KMS-11 (cell line): ENCODE measurements around the gene SIL1.

Source experiments
- H2AFZ ChIP-seq: fragments of 200-600 bp; sonication (generic); 2 replicates; pipeline ENCODE4 v1.6.1; 2016; ENCODE audit warnings: antibody characterized with exemption, mixed run types, low read depth
- H3K27ac ChIP-seq: fragments of 200-600 bp; sonication (generic); 2 replicates; pipeline ENCODE4 v1.6.1; 2016; ENCODE audit warnings: mild to moderate bottlenecking, mixed run types
- H3K27me3 ChIP-seq: fragments of 200-600 bp; sonication (generic); 2 replicates; pipeline ENCODE4 v1.6.1; 2017; ENCODE audit warnings: mild to moderate bottlenecking, low read depth, mixed run types, moderate library complexity; ENCODE audit not compliant: insufficient read depth
- H3K36me3 ChIP-seq: fragments of 200-600 bp; sonication (generic); 2 replicates; pipeline ENCODE4 v1.6.1; 2017; ENCODE audit warnings: mild to moderate bottlenecking, mixed run types; ENCODE audit not compliant: insufficient read depth
- H3K4me1 ChIP-seq: fragments of 200-600 bp; sonication (generic); 2 replicates; pipeline ENCODE4 v1.6.1; 2016; ENCODE audit warnings: mild to moderate bottlenecking, low read depth, mixed run types; ENCODE audit not compliant: poor library complexity, severe bottlenecking
- H3K4me2 ChIP-seq: fragments of 200-600 bp; sonication (generic); 2 replicates; pipeline ENCODE4 v1.7.0; 2016; ENCODE audit warnings: mild to moderate bottlenecking, mixed run types
- H3K4me3 ChIP-seq: fragments of 200-600 bp; sonication (generic); IDR thresholded peaks from 2 replicates; pipeline ENCODE4 v1.6.1; 2017; ENCODE audit warnings: low read depth, low read length, mixed read lengths; ENCODE audit not compliant: insufficient read depth
- H3K79me2 ChIP-seq: fragments of 200-600 bp; sonication (generic); 2 replicates; pipeline ENCODE4 v1.6.1; 2016; ENCODE audit warnings: low read depth, mixed run types; ENCODE audit not compliant: insufficient read depth
- H3K9ac ChIP-seq: fragments of 200-600 bp; sonication (generic); 2 replicates; pipeline ENCODE4 v1.6.1; 2016; ENCODE audit warnings: mild to moderate bottlenecking, mixed run types
- H4K20me1 ChIP-seq: fragments of 200-600 bp; sonication (generic); 2 replicates; pipeline ENCODE4 v1.6.1; 2016; ENCODE audit warnings: mild to moderate bottlenecking, mixed run types; ENCODE audit not compliant: insufficient read depth
- TF ChIP-seq, protein P1 (sequence below): fragments of 200-600 bp; sonication (generic); conservative IDR thresholded peaks from 2 replicates; pipeline ENCODE4 v1.6.1; 2017; ENCODE audit warnings: low read depth, mild to moderate bottlenecking, antibody characterized with exemption, low read length, moderate library complexity, mixed read lengths

SIL1 gene

DNA sequence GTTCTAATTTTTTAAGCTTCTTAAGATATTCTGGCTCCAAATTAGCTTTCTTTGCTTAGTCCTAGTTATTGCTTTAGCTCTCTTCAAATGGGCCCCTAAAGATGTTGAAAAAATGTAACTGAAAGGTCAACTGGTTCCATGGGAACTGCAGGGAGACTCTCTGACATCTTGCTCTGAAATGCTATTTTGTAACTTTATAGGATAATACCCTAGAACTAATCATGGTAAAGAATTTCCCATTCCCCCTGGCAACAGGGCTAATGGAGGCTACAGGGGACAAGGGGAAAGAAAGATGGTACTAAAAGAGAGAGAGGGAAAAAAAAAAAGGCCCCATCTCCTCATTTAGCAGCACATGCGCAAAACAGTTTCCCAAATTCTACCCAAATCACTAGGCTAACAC is 39.4 kb downstream of the SIL1 start:
- Histone ChIP-seq H3K9ac (no peak overlapping the region), H3K36me3 (no peaks in the 10 kb centered on the region), H3K27ac (no peak overlapping the region), H3K79me2 (no peaks in the 10 kb centered on the region), H3K4me1 (no peaks in the 10 kb centered on the region), H3K4me3 (no peak overlapping the region), H3K4me2 (no peak overlapping the region), H4K20me1 (no peaks in the 10 kb centered on the region), H3K27me3 (no peaks in the 10 kb centered on the region), H2AFZ (no peak overlapping the region)
- TF ChIP-seq, protein P1, sequence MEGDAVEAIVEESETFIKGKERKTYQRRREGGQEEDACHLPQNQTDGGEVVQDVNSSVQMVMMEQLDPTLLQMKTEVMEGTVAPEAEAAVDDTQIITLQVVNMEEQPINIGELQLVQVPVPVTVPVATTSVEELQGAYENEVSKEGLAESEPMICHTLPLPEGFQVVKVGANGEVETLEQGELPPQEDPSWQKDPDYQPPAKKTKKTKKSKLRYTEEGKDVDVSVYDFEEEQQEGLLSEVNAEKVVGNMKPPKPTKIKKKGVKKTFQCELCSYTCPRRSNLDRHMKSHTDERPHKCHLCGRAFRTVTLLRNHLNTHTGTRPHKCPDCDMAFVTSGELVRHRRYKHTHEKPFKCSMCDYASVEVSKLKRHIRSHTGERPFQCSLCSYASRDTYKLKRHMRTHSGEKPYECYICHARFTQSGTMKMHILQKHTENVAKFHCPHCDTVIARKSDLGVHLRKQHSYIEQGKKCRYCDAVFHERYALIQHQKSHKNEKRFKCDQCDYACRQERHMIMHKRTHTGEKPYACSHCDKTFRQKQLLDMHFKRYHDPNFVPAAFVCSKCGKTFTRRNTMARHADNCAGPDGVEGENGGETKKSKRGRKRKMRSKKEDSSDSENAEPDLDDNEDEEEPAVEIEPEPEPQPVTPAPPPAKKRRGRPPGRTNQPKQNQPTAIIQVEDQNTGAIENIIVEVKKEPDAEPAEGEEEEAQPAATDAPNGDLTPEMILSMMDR, result no peak

DNA sequence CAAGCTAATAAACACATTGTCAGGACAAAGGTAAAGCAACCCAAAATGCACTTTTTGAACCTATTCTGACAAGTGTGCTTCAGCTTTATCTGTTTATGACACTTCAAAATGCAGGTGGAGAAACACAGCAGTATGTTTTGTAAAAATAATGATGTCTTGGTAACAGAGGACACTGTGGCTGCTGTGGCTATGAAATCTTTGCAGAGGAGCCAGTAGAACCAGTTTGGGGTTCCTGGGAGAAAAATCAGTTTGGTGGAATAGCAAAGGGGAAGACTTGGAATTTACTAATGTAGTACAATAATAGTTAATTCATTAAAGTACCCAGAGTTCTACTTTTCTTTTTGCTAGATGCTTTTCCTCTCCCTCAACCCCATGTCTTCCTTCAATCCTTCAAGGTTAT is 40.6 kb downstream of the SIL1 start:
- no peaks in the 10 kb centered on the region for H3K36me3 ChIP-seq
- H3K27ac ChIP-seq, result no peak overlapping the region
- no peaks in the 10 kb centered on the region for H4K20me1 ChIP-seq
- no peak overlapping the region for H3K9ac ChIP-seq
- H3K4me2 ChIP-seq, result no peak overlapping the region
- H3K27me3 ChIP-seq, result no peaks in the 10 kb centered on the region
- H2AFZ ChIP-seq, result no peak overlapping the region
- TF ChIP-seq, protein P1, result no peak
- no peaks in the 10 kb centered on the region for H3K4me1 ChIP-seq
- H3K79me2 ChIP-seq, result no peaks in the 10 kb centered on the region
- H3K4me3 ChIP-seq, result no peak overlapping the region

DNA sequence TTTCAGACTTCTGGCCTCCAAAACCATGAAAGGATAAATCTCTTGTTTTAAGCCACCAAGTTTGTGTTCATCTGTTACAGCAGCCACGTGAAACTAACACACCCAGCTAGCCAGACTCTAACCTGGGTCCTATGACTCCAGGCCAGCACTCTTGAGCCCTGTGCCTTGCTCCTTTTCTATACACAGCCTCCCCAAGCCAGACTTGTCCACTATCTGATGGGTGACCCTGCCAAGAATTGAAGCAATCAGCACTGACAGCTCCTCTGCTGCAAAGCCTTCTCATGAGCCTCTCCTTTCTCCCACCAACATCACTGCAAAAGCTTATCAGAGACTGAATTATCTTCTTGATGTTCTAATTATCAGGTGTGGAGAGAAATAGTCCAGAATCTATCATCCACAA is 41.4 kb downstream of the SIL1 start:
- Histone ChIP-seq H3K4me1 (no peaks in the 10 kb centered on the region), H2AFZ (no peak overlapping the region), H3K9ac (no peak overlapping the region), H3K36me3 (no peaks in the 10 kb centered on the region), H4K20me1 (no peaks in the 10 kb centered on the region), H3K27ac (no peak overlapping the region), H3K79me2 (no peaks in the 10 kb centered on the region), H3K4me2 (no peak overlapping the region), H3K4me3 (no peak overlapping the region), H3K27me3 (no peaks in the 10 kb centered on the region)
- TF ChIP-seq, protein P1, result no peak

DNA sequence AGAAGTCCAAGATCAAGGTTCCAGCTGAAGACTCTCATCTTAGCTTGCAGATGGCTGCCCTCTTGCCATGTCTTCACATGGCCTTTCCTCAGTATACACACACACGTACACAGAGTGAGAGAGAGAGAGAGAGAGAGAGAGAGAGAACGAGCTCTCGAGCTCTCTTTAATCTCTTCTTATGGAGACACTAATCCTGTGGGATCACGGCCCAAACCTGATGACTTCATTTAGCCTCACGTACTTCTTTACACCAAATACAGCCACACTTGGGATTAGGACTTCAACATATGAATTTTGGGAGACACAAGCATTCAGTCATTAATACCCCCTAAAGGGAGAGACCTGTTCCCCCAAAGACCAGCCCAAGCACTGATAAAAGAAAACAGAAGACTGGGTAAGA is 42.8 kb downstream of the SIL1 start:
- no peaks in the 10 kb centered on the region for H4K20me1 ChIP-seq
- TF ChIP-seq, protein P1, result no peak
- no peak overlapping the region for H2AFZ ChIP-seq
- no peak overlapping the region for H3K27ac ChIP-seq
- H3K4me2 ChIP-seq, result no peak overlapping the region
- H3K27me3 ChIP-seq, result no peaks in the 10 kb centered on the region
- H3K36me3 ChIP-seq, result no peaks in the 10 kb centered on the region
- no peak overlapping the region for H3K4me3 ChIP-seq
- no peaks in the 10 kb centered on the region for H3K4me1 ChIP-seq
- no peak overlapping the region for H3K9ac ChIP-seq
- no peaks in the 10 kb centered on the region for H3K79me2 ChIP-seq

DNA sequence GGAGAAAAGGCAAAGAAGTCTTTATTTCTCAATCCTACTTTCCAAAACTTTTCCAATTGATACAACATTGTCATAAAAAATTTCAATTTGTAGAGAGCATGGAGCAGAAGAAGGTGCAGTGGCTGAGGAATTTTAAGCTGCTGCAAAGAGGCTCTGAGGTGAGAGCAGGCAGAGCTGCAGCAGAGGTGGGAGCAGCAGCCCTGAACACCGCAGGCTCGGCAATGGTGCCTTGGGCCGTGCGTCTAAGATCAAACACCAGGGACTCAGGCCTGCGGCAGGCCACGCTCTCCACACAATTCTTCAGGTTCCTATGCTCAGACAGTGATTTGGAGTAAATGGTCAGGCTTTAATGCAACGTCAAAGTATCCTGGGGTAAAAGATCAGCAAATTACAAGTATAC is 46.3 kb downstream of the SIL1 start:
- Histone ChIP-seq H4K20me1 (no peaks in the 10 kb centered on the region), H3K4me3 (no peak overlapping the region), H3K27me3 (no peaks in the 10 kb centered on the region), H3K9ac (no peak overlapping the region), H3K79me2 (no peaks in the 10 kb centered on the region), H2AFZ (no peak overlapping the region), H3K4me1 (peaks cover 6% of the 10 kb centered on the region), H3K4me2 (no peak overlapping the region), H3K27ac (no peak overlapping the region), H3K36me3 (no peaks in the 10 kb centered on the region)
- TF ChIP-seq, protein P1, result no peak
